ENCODE measurements around the gene HLA-DQA1.
"Not testable (repeated sequence)": the region's sequence is repeated elsewhere in the genome, so short reads cannot be mapped to it uniquely, and the experiment has no call there.

Gene HLA-DQA1

GRCh38 chr6:32642720-32643106 is 5.5 kb downstream of the HLA-DQA1 start:
- H2AFZ ChIP-seq (ENCODE audit: low read depth), result no peak overlapping the region
- H3K27me3 ChIP-seq (ENCODE audit: insufficient read depth, low read depth), result no peaks in the 10 kb centered on the region
- no peaks in the 10 kb centered on the region for H3K79me2 ChIP-seq (ENCODE audit: insufficient read depth, low read depth)
- H3K4me2 ChIP-seq, result no peak overlapping the region
- H3K36me3 ChIP-seq (ENCODE audit: insufficient read depth), result no peaks in the 10 kb centered on the region
- H3K4me1 ChIP-seq (ENCODE audit: low read depth, poor library complexity, severe bottlenecking), result no peaks in the 10 kb centered on the region
- no peak overlapping the region for H3K4me3 ChIP-seq (IDR thresholded peaks at IDR 0.05; ENCODE audit: insufficient read depth, low read depth, low read length)
- TF ChIP-seq CTCF (conservative IDR thresholded peaks at IDR 0.05; ENCODE audit: low read depth, low read length), result no peak
- H4K20me1 ChIP-seq (ENCODE audit: insufficient read depth), result no peaks in the 10 kb centered on the region
- H3K9ac ChIP-seq, result no peak overlapping the region
- H3K27ac ChIP-seq, result no peak overlapping the region

- Histone ChIP-seq H3K4me2 (no peak overlapping the region), H3K27ac (no peak overlapping the region), H3K27me3 (ENCODE audit: insufficient read depth, low read depth) (no peaks in the 10 kb centered on the region), H4K20me1 (ENCODE audit: insufficient read depth) (no peaks in the 10 kb centered on the region), H3K4me3 (IDR thresholded peaks at IDR 0.05; ENCODE audit: insufficient read depth, low read depth, low read length) (no peak overlapping the region), H3K9ac (no peak overlapping the region), H3K36me3 (ENCODE audit: insufficient read depth) (no peaks in the 10 kb centered on the region), H3K4me1 (ENCODE audit: low read depth, poor library complexity, severe bottlenecking) (no peaks in the 10 kb centered on the region), H2AFZ (ENCODE audit: low read depth) (no peak overlapping the region), H3K79me2 (ENCODE audit: insufficient read depth, low read depth) (no peaks in the 10 kb centered on the region)
- TF ChIP-seq CTCF (conservative IDR thresholded peaks at IDR 0.05; ENCODE audit: low read depth, low read length), result no peak
Observed at GRCh38 chr6:32643904-32644303, 6.7 kb downstream of the HLA-DQA1 start.

GRCh38 chr6:32645047-32645703 is 8.0 kb downstream of the HLA-DQA1 start:
- no peak overlapping the region for H3K27ac ChIP-seq
- H3K9ac ChIP-seq, result no peak overlapping the region
- no peak overlapping the region for H2AFZ ChIP-seq (ENCODE audit: low read depth)
- no peaks in the 10 kb centered on the region for H3K36me3 ChIP-seq (ENCODE audit: insufficient read depth)
- no peaks in the 10 kb centered on the region for H3K27me3 ChIP-seq (ENCODE audit: insufficient read depth, low read depth)
- no peaks in the 10 kb centered on the region for H3K79me2 ChIP-seq (ENCODE audit: insufficient read depth, low read depth)
- H3K4me2 ChIP-seq, result no peak overlapping the region
- H3K4me1 ChIP-seq (ENCODE audit: low read depth, poor library complexity, severe bottlenecking), result no peaks in the 10 kb centered on the region
- no peak overlapping the region for H3K4me3 ChIP-seq (IDR thresholded peaks at IDR 0.05; ENCODE audit: insufficient read depth, low read depth, low read length)
- no peak for TF ChIP-seq CTCF (conservative IDR thresholded peaks at IDR 0.05; ENCODE audit: low read depth, low read length)
- H4K20me1 ChIP-seq (ENCODE audit: insufficient read depth), result no peaks in the 10 kb centered on the region

GRCh38 chr6:32655203-32655710 is 18.1 kb downstream of the HLA-DQA1 start:
- Histone ChIP-seq H4K20me1 (ENCODE audit: insufficient read depth) (no peaks in the 10 kb centered on the region), H3K27ac (no peak overlapping the region), H3K4me1 (ENCODE audit: low read depth, poor library complexity, severe bottlenecking) (peaks cover 10% of the 10 kb centered on the region), H3K27me3 (ENCODE audit: insufficient read depth, low read depth) (no peaks in the 10 kb centered on the region), H3K9ac (no peak overlapping the region), H3K4me2 (no peak overlapping the region), H3K36me3 (ENCODE audit: insufficient read depth) (no peaks in the 10 kb centered on the region), H3K79me2 (ENCODE audit: insufficient read depth, low read depth) (no peaks in the 10 kb centered on the region), H2AFZ (ENCODE audit: low read depth) (no peak overlapping the region), H3K4me3 (IDR thresholded peaks at IDR 0.05; ENCODE audit: insufficient read depth, low read depth, low read length) (no peak overlapping the region)
- TF ChIP-seq CTCF (conservative IDR thresholded peaks at IDR 0.05; ENCODE audit: low read depth, low read length), result no peak

- H3K9ac ChIP-seq; H3K36me3 ChIP-seq (ENCODE audit: insufficient read depth); H3K79me2 ChIP-seq (ENCODE audit: insufficient read depth, low read depth); H3K27me3 ChIP-seq (ENCODE audit: insufficient read depth, low read depth); H3K4me3 ChIP-seq (IDR thresholded peaks at IDR 0.05; ENCODE audit: insufficient read depth, low read depth, low read length); H4K20me1 ChIP-seq (ENCODE audit: insufficient read depth); H3K4me2 ChIP-seq; H3K4me1 ChIP-seq (ENCODE audit: low read depth, poor library complexity, severe bottlenecking); H2AFZ ChIP-seq (ENCODE audit: low read depth); H3K27ac ChIP-seq: not testable (repeated sequence)
Observed at GRCh38 chr6:32657329-32657728, 20.1 kb downstream of the HLA-DQA1 start.

- H2AFZ ChIP-seq (ENCODE audit: low read depth); H3K27ac ChIP-seq; H3K36me3 ChIP-seq (ENCODE audit: insufficient read depth); H3K4me2 ChIP-seq; H4K20me1 ChIP-seq (ENCODE audit: insufficient read depth); H3K27me3 ChIP-seq (ENCODE audit: insufficient read depth, low read depth); H3K4me3 ChIP-seq (IDR thresholded peaks at IDR 0.05; ENCODE audit: insufficient read depth, low read depth, low read length); H3K4me1 ChIP-seq (ENCODE audit: low read depth, poor library complexity, severe bottlenecking); H3K79me2 ChIP-seq (ENCODE audit: insufficient read depth, low read depth); H3K9ac ChIP-seq: not testable (repeated sequence)
Observed at GRCh38 chr6:32657819-32658218, 20.6 kb downstream of the HLA-DQA1 start.

Data from KMS-11 (cell line).